Measurements from ENCODE around the gene TAOK1. TPM values are rescaled to one million over a fixed set of nuclear protein-coding genes. Genes with fewer than 3 reads are reported as not detected.
A peak's percentile ranks its signal among the peaks of the same experiment; 100 is the strongest.

TAOK1 gene
- total and polyA plus RNA-seq, 4 donors, result 4.3 to 20.5 (median 12.6) TPM

DNA sequence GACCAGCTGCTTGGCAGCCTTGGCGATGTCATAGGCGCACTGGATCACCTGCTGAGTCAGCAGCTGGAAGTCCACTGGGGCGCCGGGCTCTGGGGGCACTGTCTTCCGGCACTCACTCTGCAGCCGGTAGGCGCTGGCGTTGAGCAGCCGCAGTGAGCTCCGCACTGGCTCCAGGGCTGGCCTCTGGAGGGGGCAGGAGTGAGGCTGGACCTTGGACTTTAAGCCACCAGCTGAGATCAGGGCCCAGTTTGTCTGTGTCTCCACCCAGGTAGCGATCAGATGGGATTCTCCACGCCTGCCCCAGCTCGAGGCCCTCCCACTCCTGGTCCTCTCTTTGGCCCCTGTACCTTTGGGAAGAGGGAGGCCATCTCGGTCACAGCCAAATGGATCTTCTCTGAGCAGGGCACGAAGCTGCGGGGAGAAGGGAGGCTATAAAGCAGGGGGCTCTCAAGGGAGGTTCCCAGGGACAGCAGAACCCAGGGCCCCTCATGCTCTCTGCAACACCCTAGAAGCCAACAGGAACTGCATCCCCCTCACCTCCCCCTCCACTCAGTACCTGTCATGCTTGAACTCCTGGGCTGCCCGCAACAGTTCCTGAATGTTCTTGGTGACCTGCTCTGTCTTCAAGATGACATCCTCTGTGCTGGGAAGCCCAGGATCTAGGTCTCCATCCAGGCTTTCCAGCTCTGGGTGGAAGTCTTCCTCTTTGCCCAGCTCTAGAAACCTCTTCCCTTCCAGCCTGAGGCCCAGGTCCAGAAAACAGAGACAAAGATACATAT lies 184.8 kb downstream of the TAOK1 start (continued):
- TF ChIP-seq, protein P1, sequence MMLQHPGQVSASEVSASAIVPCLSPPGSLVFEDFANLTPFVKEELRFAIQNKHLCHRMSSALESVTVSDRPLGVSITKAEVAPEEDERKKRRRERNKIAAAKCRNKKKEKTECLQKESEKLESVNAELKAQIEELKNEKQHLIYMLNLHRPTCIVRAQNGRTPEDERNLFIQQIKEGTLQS (IDR thresholded peaks at IDR 0.05), result no peak
- TF ChIP-seq RXRA (IDR thresholded peaks at IDR 0.05), result peak; percentile 81
- TF ChIP-seq, protein P2, sequence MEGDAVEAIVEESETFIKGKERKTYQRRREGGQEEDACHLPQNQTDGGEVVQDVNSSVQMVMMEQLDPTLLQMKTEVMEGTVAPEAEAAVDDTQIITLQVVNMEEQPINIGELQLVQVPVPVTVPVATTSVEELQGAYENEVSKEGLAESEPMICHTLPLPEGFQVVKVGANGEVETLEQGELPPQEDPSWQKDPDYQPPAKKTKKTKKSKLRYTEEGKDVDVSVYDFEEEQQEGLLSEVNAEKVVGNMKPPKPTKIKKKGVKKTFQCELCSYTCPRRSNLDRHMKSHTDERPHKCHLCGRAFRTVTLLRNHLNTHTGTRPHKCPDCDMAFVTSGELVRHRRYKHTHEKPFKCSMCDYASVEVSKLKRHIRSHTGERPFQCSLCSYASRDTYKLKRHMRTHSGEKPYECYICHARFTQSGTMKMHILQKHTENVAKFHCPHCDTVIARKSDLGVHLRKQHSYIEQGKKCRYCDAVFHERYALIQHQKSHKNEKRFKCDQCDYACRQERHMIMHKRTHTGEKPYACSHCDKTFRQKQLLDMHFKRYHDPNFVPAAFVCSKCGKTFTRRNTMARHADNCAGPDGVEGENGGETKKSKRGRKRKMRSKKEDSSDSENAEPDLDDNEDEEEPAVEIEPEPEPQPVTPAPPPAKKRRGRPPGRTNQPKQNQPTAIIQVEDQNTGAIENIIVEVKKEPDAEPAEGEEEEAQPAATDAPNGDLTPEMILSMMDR (IDR thresholded peaks at IDR 0.05; ENCODE audit: low read depth, low read length, missing input control), result no peak

DNA sequence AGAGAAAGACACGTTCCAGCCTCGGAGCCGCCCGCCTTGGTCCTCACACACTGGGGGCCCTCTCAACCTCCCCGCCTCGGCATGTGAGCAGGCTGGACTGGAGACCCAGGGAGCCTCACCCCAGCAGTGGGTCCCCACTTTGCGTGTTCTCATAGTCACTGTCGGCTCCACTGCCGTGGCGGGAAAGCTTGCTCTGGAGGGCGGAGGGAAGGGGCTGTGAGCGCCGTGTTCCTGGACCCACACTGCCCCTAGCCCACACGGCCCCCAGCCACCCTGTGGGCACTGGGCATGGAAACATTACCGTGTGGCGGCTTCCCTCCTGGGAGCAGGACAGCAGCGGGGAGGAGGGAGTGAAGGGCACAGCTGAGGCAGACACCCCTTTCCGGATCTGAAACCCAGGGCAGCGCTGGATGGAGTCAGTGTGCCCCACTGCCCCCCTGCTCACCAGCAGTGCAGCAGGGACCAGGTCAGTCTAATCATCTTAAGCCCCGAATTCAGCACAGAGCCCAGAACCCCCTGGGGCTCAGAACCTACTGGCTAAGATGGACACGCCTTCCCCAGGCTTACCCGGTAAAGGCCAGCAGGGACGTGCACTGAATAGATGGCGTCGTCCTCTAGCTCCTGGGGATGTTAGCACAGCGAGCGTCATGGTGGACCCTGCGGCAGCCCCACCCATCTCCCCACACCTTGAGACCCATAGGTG lies 185.5 kb downstream of the TAOK1 start:
- no peak for DNase-seq (ENCODE audit: low spot score)

More for the DNA sequence above, 185.5 kb downstream of the TAOK1 start:
- Histone ChIP-seq H3K9ac (ENCODE audit: low read depth in 1 of 2, low read length in 2 of 2) (no peak overlapping the region), H3K9me3 (ENCODE audit: control insufficient read depth in 4 of 4, low read length in 3 of 4) (no peaks in the 10 kb centered on the region), H3K4me1 (ENCODE audit: control insufficient read depth in 4 of 4, insufficient read depth in 4 of 4, low read length in 3 of 4) (peaks cover 21 to 46% (median 36%) of the 10 kb centered on the region in 4 donors), H3K4me3 (ENCODE audit: low read depth in 1 of 3, low read length in 3 of 3) (no peak overlapping the region), H3K27ac (ENCODE audit: low read depth in 1 of 2, low read length in 2 of 2) (no peak overlapping the region), H3K27me3 (ENCODE audit: control insufficient read depth in 4 of 4, insufficient read depth in 4 of 4, low read length in 3 of 4) (no peaks in the 10 kb centered on the region), H3K36me3 (ENCODE audit: control insufficient read depth in 4 of 4, insufficient read depth in 3 of 4, low read depth in 1 of 4, low read length in 3 of 4) (peaks cover 0 to 21% (median 6%) of the 10 kb centered on the region in 4 donors)
- no peak for TF ChIP-seq NR2F2 (IDR thresholded peaks at IDR 0.05)
- TF ChIP-seq JUND (IDR thresholded peaks at IDR 0.05), result no peak
- TF ChIP-seq RAD21 (IDR thresholded peaks at IDR 0.05), result no peak
- no peak for TF ChIP-seq HNF4A (conservative IDR thresholded peaks at IDR 0.05)
- no peak for TF ChIP-seq HNF4G (IDR thresholded peaks at IDR 0.05)
- TF ChIP-seq, protein P3, sequence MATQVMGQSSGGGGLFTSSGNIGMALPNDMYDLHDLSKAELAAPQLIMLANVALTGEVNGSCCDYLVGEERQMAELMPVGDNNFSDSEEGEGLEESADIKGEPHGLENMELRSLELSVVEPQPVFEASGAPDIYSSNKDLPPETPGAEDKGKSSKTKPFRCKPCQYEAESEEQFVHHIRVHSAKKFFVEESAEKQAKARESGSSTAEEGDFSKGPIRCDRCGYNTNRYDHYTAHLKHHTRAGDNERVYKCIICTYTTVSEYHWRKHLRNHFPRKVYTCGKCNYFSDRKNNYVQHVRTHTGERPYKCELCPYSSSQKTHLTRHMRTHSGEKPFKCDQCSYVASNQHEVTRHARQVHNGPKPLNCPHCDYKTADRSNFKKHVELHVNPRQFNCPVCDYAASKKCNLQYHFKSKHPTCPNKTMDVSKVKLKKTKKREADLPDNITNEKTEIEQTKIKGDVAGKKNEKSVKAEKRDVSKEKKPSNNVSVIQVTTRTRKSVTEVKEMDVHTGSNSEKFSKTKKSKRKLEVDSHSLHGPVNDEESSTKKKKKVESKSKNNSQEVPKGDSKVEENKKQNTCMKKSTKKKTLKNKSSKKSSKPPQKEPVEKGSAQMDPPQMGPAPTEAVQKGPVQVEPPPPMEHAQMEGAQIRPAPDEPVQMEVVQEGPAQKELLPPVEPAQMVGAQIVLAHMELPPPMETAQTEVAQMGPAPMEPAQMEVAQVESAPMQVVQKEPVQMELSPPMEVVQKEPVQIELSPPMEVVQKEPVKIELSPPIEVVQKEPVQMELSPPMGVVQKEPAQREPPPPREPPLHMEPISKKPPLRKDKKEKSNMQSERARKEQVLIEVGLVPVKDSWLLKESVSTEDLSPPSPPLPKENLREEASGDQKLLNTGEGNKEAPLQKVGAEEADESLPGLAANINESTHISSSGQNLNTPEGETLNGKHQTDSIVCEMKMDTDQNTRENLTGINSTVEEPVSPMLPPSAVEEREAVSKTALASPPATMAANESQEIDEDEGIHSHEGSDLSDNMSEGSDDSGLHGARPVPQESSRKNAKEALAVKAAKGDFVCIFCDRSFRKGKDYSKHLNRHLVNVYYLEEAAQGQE (IDR thresholded peaks at IDR 0.05), result no peak
- TF ChIP-seq TAF1 (conservative IDR thresholded peaks at IDR 0.05), result no peak
- TF ChIP-seq, protein P1 (IDR thresholded peaks at IDR 0.05), result no peak
- TF ChIP-seq, protein P4, sequence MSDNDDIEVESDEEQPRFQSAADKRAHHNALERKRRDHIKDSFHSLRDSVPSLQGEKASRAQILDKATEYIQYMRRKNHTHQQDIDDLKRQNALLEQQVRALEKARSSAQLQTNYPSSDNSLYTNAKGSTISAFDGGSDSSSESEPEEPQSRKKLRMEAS (IDR thresholded peaks at IDR 0.05), result no peak
- no peak for TF ChIP-seq SP1 (IDR thresholded peaks at IDR 0.05)
- TF ChIP-seq, protein P5, sequence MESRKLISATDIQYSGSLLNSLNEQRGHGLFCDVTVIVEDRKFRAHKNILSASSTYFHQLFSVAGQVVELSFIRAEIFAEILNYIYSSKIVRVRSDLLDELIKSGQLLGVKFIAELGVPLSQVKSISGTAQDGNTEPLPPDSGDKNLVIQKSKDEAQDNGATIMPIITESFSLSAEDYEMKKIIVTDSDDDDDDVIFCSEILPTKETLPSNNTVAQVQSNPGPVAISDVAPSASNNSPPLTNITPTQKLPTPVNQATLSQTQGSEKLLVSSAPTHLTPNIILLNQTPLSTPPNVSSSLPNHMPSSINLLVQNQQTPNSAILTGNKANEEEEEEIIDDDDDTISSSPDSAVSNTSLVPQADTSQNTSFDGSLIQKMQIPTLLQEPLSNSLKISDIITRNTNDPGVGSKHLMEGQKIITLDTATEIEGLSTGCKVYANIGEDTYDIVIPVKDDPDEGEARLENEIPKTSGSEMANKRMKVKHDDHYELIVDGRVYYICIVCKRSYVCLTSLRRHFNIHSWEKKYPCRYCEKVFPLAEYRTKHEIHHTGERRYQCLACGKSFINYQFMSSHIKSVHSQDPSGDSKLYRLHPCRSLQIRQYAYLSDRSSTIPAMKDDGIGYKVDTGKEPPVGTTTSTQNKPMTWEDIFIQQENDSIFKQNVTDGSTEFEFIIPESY (IDR thresholded peaks at IDR 0.05), result no peak
- TF ChIP-seq, protein P2 (IDR thresholded peaks at IDR 0.05; ENCODE audit: low read depth, low read length, missing input control), result no peak
- TF ChIP-seq RXRA (IDR thresholded peaks at IDR 0.05), result no peak
- WGBS, result 95% methylated on average over 28 of the region's 28 CpGs

Data from liver (tissue), 9 donors.